Activated T-helper 2 cell treated with anti-CD3 and anti-CD28 coated beads, Interferon-gamma antibody, Interleukin-2, Interleukin-4, amounts not matched to agents 10 μg/mL and 5 μg/mL and 100 μg/mL, durations not matched to agents 14 hours and 24 hours and 36 hours (primary cell): Measurements from ENCODE around the gene SPRR3. TPM values are rescaled to one million over a fixed set of nuclear protein-coding genes. Genes with fewer than 3 reads are reported as not detected.
"Not testable (repeated sequence)": the region's sequence is repeated elsewhere in the genome, so short reads cannot be mapped to it uniquely, and the experiment has no call there.

Experiments used
- DNase-seq: peaks from one replicate; pipeline ENCODE4 v3.0.0; 2021; ENCODE audit warnings: low spot score
- H3K27ac Mint-ChIP-seq: one replicate; pipeline ENCODE4 v1.8.0; 2021; ENCODE audit warnings: mixed read lengths
- H3K27me3 Mint-ChIP-seq: one replicate; pipeline ENCODE4 v1.8.0; 2021; ENCODE audit warnings: low read depth, mixed read lengths
- H3K36me3 Mint-ChIP-seq: one replicate; pipeline ENCODE4 v1.8.0; 2021; ENCODE audit warnings: low read depth, mixed read lengths
- H3K4me1 Mint-ChIP-seq: one replicate; pipeline ENCODE4 v1.8.0; 2021; ENCODE audit warnings: low read depth, mixed read lengths
- H3K4me3 Mint-ChIP-seq: one replicate; pipeline ENCODE4 v1.8.0; 2021; ENCODE audit warnings: low read depth, mild to moderate bottlenecking, moderate library complexity, mixed read lengths
- H3K9me3 Mint-ChIP-seq: one replicate; pipeline ENCODE4 v1.8.0; 2021; ENCODE audit warnings: mixed read lengths
- intact Hi-C: fragments of 100-400 bp; cut with micrococcal nuclease; formaldehyde crosslinking; loops from one replicate; pipeline ENCODE4 v1.15.1; 2023
- total RNA-seq: library from RNA; stranded (reverse); gene quantifications from 2 replicates; pipeline ENCODE4 v1.2.3, GENCODE V29; 2022

Gene SPRR3
- total RNA-seq, 1 donor from 2014 or later = not detected

- Mint-ChIP-seq H3K9me3 (no peaks in the 10 kb centered on the region), H3K27me3 (no peaks in the 10 kb centered on the region), H3K36me3 (no peaks in the 10 kb centered on the region), H3K4me3 (no peak overlapping the region), H3K4me1 (no peaks in the 10 kb centered on the region), H3K27ac (no peak overlapping the region)
- intact Hi-C loops = no loop called here
- no peak for DNase-seq
Measured at GRCh38 chr1:152996633-152997400, 4.7 kb upstream of the SPRR3 start.

DNA sequence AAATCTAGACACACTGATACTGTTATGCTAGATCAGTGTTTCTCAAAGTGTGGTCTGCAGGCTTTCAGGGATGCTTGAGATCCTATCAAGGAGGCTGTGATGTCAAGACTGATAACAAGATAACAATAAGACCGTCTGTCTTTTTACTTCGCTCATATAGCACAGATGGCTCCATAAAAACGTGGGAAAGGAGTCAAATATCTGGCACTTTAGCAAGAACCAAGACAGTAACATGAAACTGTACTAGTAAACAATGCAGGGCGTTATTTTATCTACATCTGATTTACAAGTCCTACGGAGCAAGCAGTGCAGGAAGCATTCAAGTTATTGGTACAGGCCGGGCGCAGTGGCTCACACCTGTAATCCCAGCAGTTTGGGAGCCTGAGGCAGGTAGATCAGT is 3.6 kb upstream of the SPRR3 start:
- intact Hi-C loops = no loop called here

GRCh38 chr1:152998476-152998875 is 3.1 kb upstream of the SPRR3 start:
- DNase-seq = no peak
- H3K9me3 Mint-ChIP-seq = no peaks in the 10 kb centered on the region
- no peak overlapping the region for H3K4me3 Mint-ChIP-seq
- H3K27ac Mint-ChIP-seq = no peak overlapping the region
- intact Hi-C loops = no loop called here
- H3K4me1 Mint-ChIP-seq = no peaks in the 10 kb centered on the region
- H3K36me3 Mint-ChIP-seq = no peaks in the 10 kb centered on the region
- H3K27me3 Mint-ChIP-seq = no peaks in the 10 kb centered on the region

More for the DNA sequence above, 3.6 kb upstream of the SPRR3 start:
- Mint-ChIP-seq H3K27me3 (no peaks in the 10 kb centered on the region), H3K4me1 (no peaks in the 10 kb centered on the region), H3K27ac (no peak overlapping the region), H3K9me3 (no peaks in the 10 kb centered on the region), H3K4me3 (no peak overlapping the region), H3K36me3 (no peaks in the 10 kb centered on the region)
- no peak for DNase-seq

- intact Hi-C loops = no loop called here
- no peak overlapping the region for H3K27ac Mint-ChIP-seq
- DNase-seq = no peak
- H3K4me3 Mint-ChIP-seq = no peak overlapping the region
- no peaks in the 10 kb centered on the region for H3K36me3 Mint-ChIP-seq
- H3K9me3 Mint-ChIP-seq = no peaks in the 10 kb centered on the region
- no peaks in the 10 kb centered on the region for H3K27me3 Mint-ChIP-seq
- no peaks in the 10 kb centered on the region for H3K4me1 Mint-ChIP-seq
Measured at GRCh38 chr1:152999818-153000217, 1.7 kb upstream of the SPRR3 start.

DNA sequence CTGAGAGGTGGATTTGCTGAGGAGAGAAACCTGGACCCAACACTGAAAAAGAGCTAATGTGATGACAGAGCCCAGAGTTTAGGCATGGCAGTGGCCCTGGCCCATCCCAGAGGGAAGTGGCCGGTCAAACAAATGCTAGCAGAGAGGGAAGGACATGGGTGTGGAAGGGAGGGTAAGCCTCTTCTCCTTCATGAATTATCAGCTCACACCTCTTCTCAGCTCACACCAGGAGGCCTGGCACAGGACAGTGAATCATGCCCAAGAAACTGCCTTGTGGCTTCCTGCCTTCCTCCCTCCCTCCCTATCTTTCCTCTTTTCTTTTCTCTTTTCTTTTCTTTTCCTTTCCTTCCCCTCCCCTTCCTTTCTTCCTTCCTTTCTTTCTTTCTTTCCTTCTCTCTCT is 1.3 kb upstream of the SPRR3 start:
- no peaks in the 10 kb centered on the region for H3K36me3 Mint-ChIP-seq
- H3K4me3 Mint-ChIP-seq = no peak overlapping the region
- intact Hi-C loops = no loop called here
- H3K27me3 Mint-ChIP-seq = no peaks in the 10 kb centered on the region
- DNase-seq = no peak
- no peak overlapping the region for H3K27ac Mint-ChIP-seq
- no peaks in the 10 kb centered on the region for H3K9me3 Mint-ChIP-seq
- H3K4me1 Mint-ChIP-seq = no peaks in the 10 kb centered on the region

GRCh38 chr1:153011235-153011758 is 9.7 kb downstream of the SPRR3 start:
- intact Hi-C loops = not testable (repeated sequence)

GRCh38 chr1:153021829-153022228 is 20.3 kb downstream of the SPRR3 start:
- DNase-seq, H3K9me3 Mint-ChIP-seq, H3K4me1 Mint-ChIP-seq, H3K27me3 Mint-ChIP-seq, intact Hi-C loops, H3K27ac Mint-ChIP-seq, H3K4me3 Mint-ChIP-seq, H3K36me3 Mint-ChIP-seq: not testable (repeated sequence)

More at GRCh38 chr1:153011235-153011758, 9.7 kb downstream of the SPRR3 start:
- H3K27ac Mint-ChIP-seq, H3K4me1 Mint-ChIP-seq, H3K4me3 Mint-ChIP-seq, DNase-seq, H3K9me3 Mint-ChIP-seq, H3K36me3 Mint-ChIP-seq, H3K27me3 Mint-ChIP-seq: not testable (repeated sequence)

GRCh38 chr1:153022340-153022739 is 20.8 kb downstream of the SPRR3 start:
- intact Hi-C loops, DNase-seq, H3K36me3 Mint-ChIP-seq, H3K9me3 Mint-ChIP-seq, H3K27me3 Mint-ChIP-seq, H3K4me3 Mint-ChIP-seq, H3K27ac Mint-ChIP-seq, H3K4me1 Mint-ChIP-seq: not testable (repeated sequence)

DNA sequence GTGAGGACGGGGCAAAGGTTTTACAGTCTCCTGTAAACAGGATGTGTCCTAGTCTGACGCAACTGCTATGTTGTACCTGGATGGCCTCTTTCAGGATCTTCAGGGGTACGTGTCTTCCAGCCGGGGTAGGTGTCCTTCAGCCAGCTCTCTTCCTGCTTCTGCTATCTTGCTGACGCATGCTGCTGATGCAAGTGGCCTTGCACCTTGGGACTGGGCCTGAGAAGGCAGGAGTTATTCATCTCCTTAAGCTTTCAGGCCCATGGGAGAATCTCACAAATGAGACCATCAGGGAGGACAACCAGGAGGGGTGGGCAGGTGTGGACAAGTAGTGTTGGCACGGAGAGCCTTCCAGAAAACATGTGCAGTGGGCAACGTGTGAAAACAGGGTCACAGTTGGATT is 21.6 kb downstream of the SPRR3 start:
- H3K4me3 Mint-ChIP-seq = no peak overlapping the region
- no peaks in the 10 kb centered on the region for H3K4me1 Mint-ChIP-seq
- no peak for DNase-seq
- no peak overlapping the region for H3K27ac Mint-ChIP-seq
- H3K9me3 Mint-ChIP-seq = no peaks in the 10 kb centered on the region
- H3K27me3 Mint-ChIP-seq = no peaks in the 10 kb centered on the region
- intact Hi-C loops = no loop called here
- no peaks in the 10 kb centered on the region for H3K36me3 Mint-ChIP-seq

GRCh38 chr1:153024413-153024812 is 22.9 kb downstream of the SPRR3 start:
- Mint-ChIP-seq H3K27me3 (no peaks in the 10 kb centered on the region), H3K4me1 (no peaks in the 10 kb centered on the region)

GRCh38 chr1:153025797-153026196 is 24.2 kb downstream of the SPRR3 start:
- Mint-ChIP-seq H3K27me3 (no peaks in the 10 kb centered on the region), H3K9me3 (no peaks in the 10 kb centered on the region), H3K4me1 (no peaks in the 10 kb centered on the region), H3K36me3 (no peaks in the 10 kb centered on the region), H3K27ac (no peak overlapping the region), H3K4me3 (no peak overlapping the region)
- no peak for DNase-seq
- intact Hi-C loops = no loop called here

More at GRCh38 chr1:153024413-153024812, 22.9 kb downstream of the SPRR3 start:
- DNase-seq = no peak
- intact Hi-C loops = no loop called here
- Mint-ChIP-seq H3K9me3 (no peaks in the 10 kb centered on the region), H3K36me3 (no peaks in the 10 kb centered on the region), H3K4me3 (no peak overlapping the region), H3K27ac (no peak overlapping the region)

DNA sequence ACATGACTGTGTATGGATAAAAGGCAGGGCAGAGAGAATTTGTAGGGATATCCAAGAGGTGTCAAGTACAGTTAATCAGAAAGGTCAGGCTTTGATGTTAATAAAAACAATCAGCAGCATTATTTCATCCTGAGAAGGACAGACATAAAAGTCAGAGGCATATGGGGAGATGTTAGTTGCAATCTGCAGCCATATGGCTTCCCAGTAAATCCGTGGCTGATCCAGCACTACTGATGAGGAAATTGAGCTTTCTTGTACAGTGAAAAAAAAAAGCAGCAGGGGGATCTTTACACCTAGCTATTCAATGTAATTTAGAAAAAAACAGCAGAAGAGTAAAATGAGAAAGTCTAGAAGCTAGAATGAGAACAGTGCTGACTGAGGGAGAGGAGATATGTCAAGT is 27.2 kb downstream of the SPRR3 start:
- Mint-ChIP-seq H3K27ac (no peak overlapping the region), H3K9me3 (no peaks in the 10 kb centered on the region), H3K27me3 (no peaks in the 10 kb centered on the region), H3K36me3 (no peaks in the 10 kb centered on the region), H3K4me1 (no peaks in the 10 kb centered on the region), H3K4me3 (no peak overlapping the region)
- intact Hi-C loops = no loop called here
- no peak for DNase-seq

- intact Hi-C loops = no loop called here
- no peak for DNase-seq
- no peaks in the 10 kb centered on the region for H3K27me3 Mint-ChIP-seq
- no peaks in the 10 kb centered on the region for H3K4me1 Mint-ChIP-seq
- no peaks in the 10 kb centered on the region for H3K36me3 Mint-ChIP-seq
- no peaks in the 10 kb centered on the region for H3K9me3 Mint-ChIP-seq
- no peak within 1 kb of the TSS for H3K4me3 Mint-ChIP-seq
- no peak within 1 kb of the TSS for H3K27ac Mint-ChIP-seq
Measured at GRCh38 chr1:153030895-153031294, 29.3 kb downstream of the SPRR3 start, which contains the start of gene SPRR1B. Gene SPRR1B, plus strand, starts transcription at chr1:153031203. Its CDS starts 1,143 bp downstream, at chr1:153032346.
